ENCODE results near the gene PAPLN.

GRCh38 chr14:73255693-73256225 lies 18.5 kb downstream of the PAPLN start:
- TF ChIP-seq JUNB (IDR thresholded peaks at IDR 0.05; ENCODE audit: unreplicated experiment) (no peak), CREB1 (CRISPR knock-in tag; IDR thresholded peaks at IDR 0.05; ENCODE audit: low read depth) (no peak), CTCF (conservative IDR thresholded peaks at IDR 0.05; ENCODE audit: low read depth in 2 of 2) (no peak), POLR2AphosphoS5 (IDR thresholded peaks at IDR 0.05; ENCODE audit: low read depth) (no peak), EZH2phosphoT487 (IDR thresholded peaks at IDR 0.05; ENCODE audit: unreplicated experiment) (no peak), REST (IDR thresholded peaks at IDR 0.05; ENCODE audit: unreplicated experiment) (no peak), STAT1 (IDR thresholded peaks at IDR 0.05; ENCODE audit: unreplicated experiment) (no peak), EZH2 (IDR thresholded peaks at IDR 0.05; ENCODE audit: low read depth, unreplicated experiment) (no peak), ETS1 (IDR thresholded peaks at IDR 0.05) (no peak), ZNF331 (CRISPR knock-in tag; IDR thresholded peaks at IDR 0.05; ENCODE audit: low read depth) (no peak), ZNF114 (CRISPR knock-in tag; IDR thresholded peaks at IDR 0.05) (no peak), NANOG (IDR thresholded peaks at IDR 0.05; ENCODE audit: borderline replicate concordance) (no peak)

All from GM23338 (cell line).